Measurements from ENCODE around the gene ASPG. TPM values are rescaled to one million over a fixed set of nuclear protein-coding genes. Genes with fewer than 3 reads are reported as not detected.

ASPG gene
- total RNA-seq, 2 experiments from 2014 or later, result not detected

- POLR2A ChIA-PET, result no interaction called here
- no peak for ATAC-seq
- H3K27ac Mint-ChIP-seq, result no peak overlapping the region
- H3K4me3 Mint-ChIP-seq, result no peak overlapping the region
- H3K36me3 Mint-ChIP-seq (ENCODE audit: low read depth), result no peaks in the 10 kb centered on the region
- intact Hi-C loops (cut with micrococcal nuclease), result no loop called here
- H3K9me3 Mint-ChIP-seq, result no peaks in the 10 kb centered on the region
- H3K4me1 Mint-ChIP-seq (ENCODE audit: low read depth), result no peaks in the 10 kb centered on the region
- CTCF ChIA-PET, result no interaction called here
- no peak for TF ChIP-seq CTCF (IDR thresholded peaks at IDR 0.05)
- DNase-seq, result no peak
- H3K27me3 Mint-ChIP-seq, result no peaks in the 10 kb centered on the region
These were observed 20.4 kb downstream of the ASPG start for GRCh38 chr14:104105822-104106470.

GRCh38 chr14:104106471-104106991 lies 21.0 kb downstream of the ASPG start:
- intact Hi-C loops (cut with micrococcal nuclease), result no loop called here
- Mint-ChIP-seq H3K27ac (no peak overlapping the region), H3K9me3 (no peaks in the 10 kb centered on the region), H3K4me1 (ENCODE audit: low read depth) (no peaks in the 10 kb centered on the region), H3K27me3 (no peaks in the 10 kb centered on the region), H3K36me3 (ENCODE audit: low read depth) (no peaks in the 10 kb centered on the region), H3K4me3 (no peak overlapping the region)
- ATAC-seq (no peak), DNase-seq (no peak)
- POLR2A ChIA-PET, result no interaction called here
- CTCF ChIA-PET, result no interaction called here
- TF ChIP-seq CTCF (IDR thresholded peaks at IDR 0.05), result no peak

- ATAC-seq (no peak), DNase-seq (no peak)
- Mint-ChIP-seq H3K9me3 (no peaks in the 10 kb centered on the region), H3K27me3 (no peaks in the 10 kb centered on the region), H3K27ac (no peak overlapping the region), H3K4me3 (no peak overlapping the region), H3K36me3 (ENCODE audit: low read depth) (no peaks in the 10 kb centered on the region), H3K4me1 (ENCODE audit: low read depth) (no peaks in the 10 kb centered on the region)
- TF ChIP-seq CTCF (IDR thresholded peaks at IDR 0.05), result no peak
- ChIA-PET POLR2A (no interaction called here), CTCF (no interaction called here)
- intact Hi-C loops (cut with micrococcal nuclease), result no loop called here
These were observed 21.6 kb downstream of the ASPG start for GRCh38 chr14:104107101-104107581.

- DNase-seq, result no peak
- Mint-ChIP-seq H3K9me3 (no peaks in the 10 kb centered on the region), H3K4me3 (no peak overlapping the region), H3K36me3 (ENCODE audit: low read depth) (no peaks in the 10 kb centered on the region), H3K27me3 (no peaks in the 10 kb centered on the region), H3K27ac (no peak overlapping the region), H3K4me1 (ENCODE audit: low read depth) (no peaks in the 10 kb centered on the region)
- intact Hi-C loops (cut with micrococcal nuclease), result no loop called here
- ATAC-seq, result no peak
- TF ChIP-seq CTCF (IDR thresholded peaks at IDR 0.05), result no peak
- CTCF ChIA-PET, result interaction anchor here (1.5 kb wide), 1 partner anchor 30 kb away, joined by 4 read pairs; no protein-coding TSS in a partner anchor
- POLR2A ChIA-PET, result no interaction called here
These were observed 22.4 kb downstream of the ASPG start for GRCh38 chr14:104107611-104108569.
